ENCODE measurements around the gene NDST1. TPM values are rescaled to one million over a fixed set of nuclear protein-coding genes. Genes with fewer than 3 reads are reported as not detected.

NDST1 gene
- total and polyA plus RNA-seq, 4 donors = 45.6 to 145 (median 60.7) TPM

DNA sequence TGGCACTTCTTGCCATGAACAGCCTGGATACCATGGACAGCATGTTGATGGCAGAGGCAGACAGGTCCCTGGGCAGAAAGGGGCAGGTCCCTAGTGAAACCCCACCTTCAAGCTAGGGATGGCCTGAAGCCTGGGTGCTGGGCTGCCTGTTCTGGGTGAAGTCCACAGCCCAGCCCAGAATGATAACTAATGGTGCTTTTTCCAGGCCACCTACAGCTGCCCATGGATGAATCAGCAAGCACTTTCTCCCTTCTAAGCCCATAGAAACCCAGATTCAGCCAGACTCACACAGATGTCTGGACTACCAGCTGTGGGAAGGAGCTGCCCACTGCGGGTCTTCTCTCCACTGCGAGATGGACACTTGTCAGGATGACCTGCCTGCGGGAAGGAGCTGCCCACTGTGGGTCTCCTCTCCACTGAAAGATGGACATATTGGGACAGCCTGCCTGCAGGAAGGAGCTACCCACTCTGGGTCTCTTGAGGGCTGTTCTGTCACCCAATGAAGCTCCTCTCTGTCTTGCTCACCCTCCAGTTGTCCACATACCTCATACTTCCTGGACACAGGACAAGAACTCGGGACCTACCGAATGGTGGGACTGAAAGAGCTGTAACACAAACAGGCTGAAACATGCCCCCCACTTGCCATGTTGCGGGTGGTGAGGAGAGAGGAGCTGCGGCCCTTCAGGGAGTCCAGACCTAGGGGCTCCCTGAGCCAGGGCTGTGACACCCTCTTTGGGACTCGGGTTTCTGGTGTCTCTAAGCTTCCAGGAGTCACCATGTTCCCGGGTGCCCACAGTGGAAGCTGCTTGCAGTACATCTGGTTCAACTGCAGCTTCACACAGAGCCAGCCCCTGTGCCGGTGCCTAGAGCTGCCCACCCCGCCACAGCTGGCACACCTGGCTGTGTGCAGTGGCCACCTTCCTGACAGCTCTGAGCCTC lies 71.8 kb downstream of the NDST1 start:
- no peak for DNase-seq
- H3K27ac ChIP-seq (ENCODE audit: low read depth in 1 of 2, low read length in 1 of 2) = no peak overlapping the region
- ATAC-seq (ENCODE audit: insufficient read depth, low FRiP score) = no peak

GRCh38 chr5:150580917-150581316 lies 73.0 kb downstream of the NDST1 start:
- Histone ChIP-seq H3K9ac (ENCODE audit: insufficient read depth in 1 of 2, low read length in 2 of 2) (no peak overlapping the region), H3K27ac (ENCODE audit: low read depth in 1 of 2, low read length in 1 of 2) (no peak overlapping the region), H3K4me1 (ENCODE audit: control insufficient read depth in 5 of 5, insufficient read depth in 5 of 5, low read length in 5 of 5) (peaks cover 0 to 26% (median 10%) of the 10 kb centered on the region in 5 donors), H3K27me3 (ENCODE audit: control insufficient read depth in 3 of 3, insufficient read depth in 3 of 3, low read length in 2 of 3) (no peaks in the 10 kb centered on the region), H3K9me3 (ENCODE audit: control insufficient read depth in 4 of 4, insufficient read depth in 3 of 4, low read length in 3 of 4) (no peaks in the 10 kb centered on the region), H3K36me3 (ENCODE audit: control insufficient read depth in 4 of 4, insufficient read depth in 4 of 4, low read length in 4 of 4) (no peaks in the 10 kb centered on the region), H3K4me3 (no peak overlapping the region)
- 90 to 95% methylated on average over 3 of the region's 3 CpGs for WGBS, 2 donors
- DNase-seq (no peak), ATAC-seq (ENCODE audit: insufficient read depth, low FRiP score) (no peak)
- no peak for TF ChIP-seq CTCF (IDR thresholded peaks at IDR 0.05; ENCODE audit: control extremely low read depth, extremely low read depth)

More for the DNA sequence above, 71.8 kb downstream of the NDST1 start:
- Histone ChIP-seq H3K27me3 (ENCODE audit: control insufficient read depth in 3 of 3, insufficient read depth in 3 of 3, low read length in 2 of 3) (no peaks in the 10 kb centered on the region), H3K9ac (ENCODE audit: insufficient read depth in 1 of 2, low read length in 2 of 2) (no peak overlapping the region), H3K36me3 (ENCODE audit: control insufficient read depth in 4 of 4, insufficient read depth in 4 of 4, low read length in 4 of 4) (no peaks in the 10 kb centered on the region), H3K4me1 (ENCODE audit: control insufficient read depth in 5 of 5, insufficient read depth in 5 of 5, low read length in 5 of 5) (peaks cover 0 to 26% (median 10%) of the 10 kb centered on the region in 5 donors), H3K9me3 (ENCODE audit: control insufficient read depth in 4 of 4, insufficient read depth in 3 of 4, low read length in 3 of 4) (no peaks in the 10 kb centered on the region), H3K4me3 (no peak overlapping the region)
- no peak for TF ChIP-seq CTCF (IDR thresholded peaks at IDR 0.05; ENCODE audit: control extremely low read depth, extremely low read depth)
- WGBS, 2 donors = 94% methylated on average over 11 of the region's 11 CpGs

DNA sequence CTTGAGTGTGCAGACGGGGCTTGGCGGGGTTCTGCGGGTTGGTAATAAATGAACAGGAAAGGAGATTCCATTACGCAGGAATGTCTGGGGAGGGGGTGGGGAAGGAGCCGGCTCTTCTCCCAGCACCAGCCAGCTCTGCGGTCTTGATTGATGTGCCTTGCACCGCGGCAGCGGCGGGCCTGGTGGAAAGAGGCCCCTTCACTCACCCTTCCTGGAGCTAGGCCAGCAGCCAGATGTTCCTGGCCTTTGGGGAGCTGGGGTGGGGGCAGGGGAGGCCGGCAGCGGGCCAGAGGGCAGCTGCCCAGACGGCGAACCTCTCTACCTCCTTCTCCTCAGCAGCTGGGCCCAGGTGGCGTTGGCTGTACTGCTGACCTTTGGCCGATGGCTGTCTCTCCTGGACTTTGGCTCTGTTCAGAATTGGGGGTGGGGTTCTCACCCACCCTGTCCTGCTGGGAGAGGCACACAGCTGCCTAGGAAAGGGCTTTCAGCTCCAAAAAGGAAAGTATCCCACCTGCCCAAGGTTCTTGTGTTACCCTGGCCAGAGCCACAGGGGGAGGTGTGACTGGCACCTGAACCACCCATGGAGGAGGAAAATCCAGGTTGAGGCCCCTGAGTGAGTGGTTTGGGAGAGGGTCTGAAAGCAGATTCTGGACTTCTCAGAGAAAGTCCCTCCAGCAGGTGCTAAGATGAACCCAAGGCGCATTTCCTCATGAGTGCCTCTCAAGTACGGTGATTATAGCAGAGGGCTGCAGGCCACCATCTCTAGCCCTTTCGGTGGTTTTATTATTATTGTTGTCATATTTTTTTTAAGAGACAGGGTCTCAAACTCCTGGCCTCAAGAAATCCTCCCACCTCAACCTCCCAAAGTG lies 74.5 kb downstream of the NDST1 start:
- 25 to 28% methylated on average over 19 of the region's 19 CpGs for WGBS, 2 donors
- Histone ChIP-seq H3K27ac (ENCODE audit: low read depth in 1 of 2, low read length in 1 of 2) (no peak overlapping the region), H3K36me3 (ENCODE audit: control insufficient read depth in 4 of 4, insufficient read depth in 4 of 4, low read length in 4 of 4) (no peaks in the 10 kb centered on the region), H3K4me3 (no peak overlapping the region), H3K4me1 (ENCODE audit: control insufficient read depth in 5 of 5, insufficient read depth in 5 of 5, low read length in 5 of 5) (peaks cover 0 to 26% (median 10%) of the 10 kb centered on the region in 5 donors), H3K9ac (ENCODE audit: insufficient read depth in 1 of 2, low read length in 2 of 2) (no peak overlapping the region), H3K9me3 (ENCODE audit: control insufficient read depth in 4 of 4, insufficient read depth in 3 of 4, low read length in 3 of 4) (no peaks in the 10 kb centered on the region), H3K27me3 (ENCODE audit: control insufficient read depth in 3 of 3, insufficient read depth in 3 of 3, low read length in 2 of 3) (no peaks in the 10 kb centered on the region)
- no peak for TF ChIP-seq CTCF (IDR thresholded peaks at IDR 0.05; ENCODE audit: control extremely low read depth, extremely low read depth)
- ATAC-seq (ENCODE audit: insufficient read depth, low FRiP score) = peak; percentile 34
- DNase-seq = peak; percentile 93 to 95 (median 94)

Data from lung (tissue), 12 donors.